ENCODE measurements around the gene KCTD17.
"Not testable (repeated sequence)": the region's sequence is repeated elsewhere in the genome, so short reads cannot be mapped to it uniquely, and the experiment has no call there.

KCTD17 gene

GRCh38 chr22:37060801-37061610, 9.5 kb downstream of the KCTD17 start:
- peak in 1 of 2 donors; percentile 31 for DNase-seq (ENCODE audit: low read depth in 1 of 2, low spot score in 1 of 2)

GRCh38 chr22:37061611-37062375, 10.3 kb downstream of the KCTD17 start:
- no peak for DNase-seq (ENCODE audit: low read depth in 1 of 2, low spot score in 1 of 2)

- DNase-seq (ENCODE audit: low read depth in 1 of 2, low spot score in 1 of 2): no peak
Observed at GRCh38 chr22:37062376-37062675, 10.8 kb downstream of the KCTD17 start.

GRCh38 chr22:37062702-37063381, 11.3 kb downstream of the KCTD17 start:
- no peak for DNase-seq (ENCODE audit: low read depth in 1 of 2, low spot score in 1 of 2)

- no peak for DNase-seq (ENCODE audit: low read depth in 1 of 2, low spot score in 1 of 2)
Observed at GRCh38 chr22:37063431-37064420, 12.2 kb downstream of the KCTD17 start.

- DNase-seq (ENCODE audit: low read depth in 1 of 2, low spot score in 1 of 2): no peak
Observed at GRCh38 chr22:37064553-37064952, 13.0 kb downstream of the KCTD17 start.

GRCh38 chr22:37065180-37065579, 13.6 kb downstream of the KCTD17 start:
- no peak for DNase-seq (ENCODE audit: low read depth in 1 of 2, low spot score in 1 of 2)

- DNase-seq (ENCODE audit: low read depth in 1 of 2, low spot score in 1 of 2): no peak
Observed at GRCh38 chr22:37065961-37066360, 14.4 kb downstream of the KCTD17 start.

GRCh38 chr22:37067428-37067827, 15.9 kb downstream of the KCTD17 start:
- no peak for DNase-seq (ENCODE audit: low read depth in 1 of 2, low spot score in 1 of 2)

- DNase-seq (ENCODE audit: low read depth in 1 of 2, low spot score in 1 of 2): no peak
Observed at GRCh38 chr22:37068859-37069258, 17.3 kb downstream of the KCTD17 start.

GRCh38 chr22:37069319-37069718, 17.8 kb downstream of the KCTD17 start:
- DNase-seq (ENCODE audit: low read depth in 1 of 2, low spot score in 1 of 2): no peak

- DNase-seq (ENCODE audit: low read depth in 1 of 2, low spot score in 1 of 2): no peak
Observed at GRCh38 chr22:37069719-37070118, 18.2 kb downstream of the KCTD17 start.

- no peak for DNase-seq (ENCODE audit: low read depth in 1 of 2, low spot score in 1 of 2)
Observed at GRCh38 chr22:37070334-37070733, 18.8 kb downstream of the KCTD17 start.

GRCh38 chr22:37070744-37071143, 19.2 kb downstream of the KCTD17 start:
- no peak for DNase-seq (ENCODE audit: low read depth in 1 of 2, low spot score in 1 of 2)

- not testable (repeated sequence) for DNase-seq (ENCODE audit: low read depth in 1 of 2, low spot score in 1 of 2)
Observed at GRCh38 chr22:37071850-37072592, 20.5 kb downstream of the KCTD17 start.

GRCh38 chr22:37072673-37073072, 21.1 kb downstream of the KCTD17 start:
- no peak for DNase-seq (ENCODE audit: low read depth in 1 of 2, low spot score in 1 of 2)

GRCh38 chr22:37074537-37074936, 23.0 kb downstream of the KCTD17 start:
- DNase-seq (ENCODE audit: low read depth in 1 of 2, low spot score in 1 of 2): no peak

- no peak for DNase-seq (ENCODE audit: low read depth in 1 of 2, low spot score in 1 of 2)
Observed at GRCh38 chr22:37075046-37075445, 23.5 kb downstream of the KCTD17 start.

- no peak for DNase-seq (ENCODE audit: low read depth in 1 of 2, low spot score in 1 of 2)
Observed at GRCh38 chr22:37075822-37076433, 24.4 kb downstream of the KCTD17 start.
